K562 (cell line): ENCODE measurements around the gene RBM3. TPM values are rescaled to one million over a fixed set of nuclear protein-coding genes. Genes with fewer than 3 reads are reported as not detected.

ENCODE experiments used
- ATAC-seq: fragments of 200-7000 bp; cut with Tn5 transposase; 3 replicates; pipeline ENCODE4 v1.9.1; 2020; ENCODE audit warnings: moderate library complexity
- BruUV-seq: library from RNA; stranded (reverse); fragments of 400-500 nt; replicated peaks from 2 replicates; lab custom pipeline; 2021; lab: Mats Ljungman, UMichigan
- CTCF ChIA-PET: fragments of 300-600 bp; formaldehyde crosslinking; extraction: SDS; loops from one replicate; lab custom pipeline; 2021; ENCODE audit warnings: low intra/inter-chr PET ratio; lab: Yijun Ruan, JAX
- POLR2A ChIA-PET: fragments of 300-600, 350-650 bp; sonication (Branson Sonifier 250); formaldehyde crosslinking; extraction: SDS; loops from one replicate; lab custom pipeline; 2021; ENCODE audit warnings: antibody characterized with exemption, inconsistent platforms; lab: Yijun Ruan, JAX
- DNase-seq, 4 experiments: peaks; one replicate each; pipeline versions ENCODE4 v3.0.0 to v3.0.0-alpha.2; 2011 to 2018; ENCODE audit warnings: low spot score in 3 of 4, mixed read lengths in 3 of 4; ENCODE audit errors: extremely low read depth in 1 of 4
- FAIRE-seq: peaks from 2 replicates; lab custom pipeline; 2011; peaks lifted over from hg19 to GRCh38; lab: Jason Lieb, UNC
- H2AFZ ChIP-seq: 2 replicates; pipeline ENCODE4 v1.6.0; 2011; ENCODE audit warnings: low read depth, low read length, control low read depth, inconsistent platforms
- H3K27ac ChIP-seq: fragments of 200-600 bp; 3 replicates; pipeline ENCODE4 v1.8.0; 2011; ENCODE audit warnings: low read depth, mild to moderate bottlenecking, control low read depth, inconsistent platforms, low read length, moderate library complexity, mixed read lengths; ENCODE audit errors: extremely low read depth
- H3K27me3 ChIP-seq, 2 experiments: fragments of 300-600 bp in 1 of 2; 2 replicates in 1 of 2; 3 replicates in 1 of 2; pipeline versions ENCODE4 v1.6.0 to v1.8.0; 2011; ENCODE audit warnings: inconsistent platforms in 2 of 2, low read length in 2 of 2, mild to moderate bottlenecking in 1 of 2, mixed read lengths in 1 of 2, moderate library complexity in 1 of 2; ENCODE audit not compliant: control insufficient read depth in 2 of 2, insufficient read depth in 2 of 2
- H3K36me3 ChIP-seq: fragments of 300-600 bp; 3 replicates; pipeline ENCODE4 v1.8.0; 2011; ENCODE audit warnings: mild to moderate bottlenecking, low read length, inconsistent platforms; ENCODE audit not compliant: control insufficient read depth, insufficient read depth
- H3K4me1 ChIP-seq, 2 experiments: fragments of 200-600 bp in 1 of 2; replicated peaks in 1 of 2; 2 replicates in 1 of 2; 3 replicates in 1 of 2; pipeline versions ENCODE4 v1.5.1 to v1.8.0; 2011; ENCODE audit warnings: inconsistent platforms in 2 of 2, low read length in 2 of 2, mild to moderate bottlenecking in 1 of 2, mixed read lengths in 1 of 2, moderate library complexity in 1 of 2; ENCODE audit not compliant: control insufficient read depth in 2 of 2, insufficient read depth in 2 of 2
- H3K4me2 ChIP-seq: 2 replicates; pipeline ENCODE4 v1.6.1; 2011; ENCODE audit warnings: low read length, control low read depth, inconsistent platforms, mixed read lengths; ENCODE audit not compliant: insufficient read depth
- H3K4me3 ChIP-seq: fragments of 200-600 bp; sonication (generic), shearing (Covaris generic); 2 replicates; pipeline ENCODE4 v1.5.1; 2016; ENCODE audit warnings: control low read depth, inconsistent platforms
- H3K79me2 ChIP-seq: fragments of 200-600 bp; 3 replicates; pipeline ENCODE4 v1.8.0; 2011; ENCODE audit warnings: low read length, inconsistent platforms; ENCODE audit not compliant: control insufficient read depth, insufficient read depth
- H3K9ac ChIP-seq, 2 experiments: 2 replicates each; pipeline versions ENCODE4 v1.6.0 to v1.6.1; 2011; ENCODE audit warnings: low read depth in 2 of 2, low read length in 2 of 2, control low read depth in 1 of 2, inconsistent platforms in 1 of 2, mild to moderate bottlenecking in 1 of 2, mixed read lengths in 1 of 2; ENCODE audit not compliant: insufficient read depth in 1 of 2
- H3K9me1 ChIP-seq: one replicate; pipeline ENCODE4 v1.6.0; 2011; ENCODE audit warnings: inconsistent platforms, mild to moderate bottlenecking, low read length, moderate library complexity; ENCODE audit not compliant: control insufficient read depth, insufficient read depth
- H3K9me3 ChIP-seq: replicated peaks from 2 replicates; pipeline ENCODE4 v1.5.1; 2011; ENCODE audit warnings: low read depth, low read length, inconsistent platforms; ENCODE audit not compliant: control insufficient read depth, insufficient read depth
- H4K20me1 ChIP-seq: replicated peaks from 2 replicates; pipeline ENCODE4 v1.6.1; 2011; ENCODE audit warnings: low read length, inconsistent platforms, mixed read lengths; ENCODE audit not compliant: control insufficient read depth, insufficient read depth
- ATF7 ChIP-seq: fragments of 450-650 bp; IDR thresholded peaks from 2 replicates; pipeline ENCODE4 v1.7.1; 2014; ENCODE audit warnings: mild to moderate bottlenecking, moderate library complexity
- BCL6 ChIP-seq: fragments of 250-450 bp; sonication (Bioruptor Pico); IDR thresholded peaks from 2 replicates; pipeline ENCODE4 v1.4.0; 2020
- CBFA2T3 ChIP-seq: fragments of 450-650 bp; IDR thresholded peaks from 2 replicates; pipeline ENCODE4 v1.6.1; 2017
- CBX3 ChIP-seq, 2 experiments: IDR thresholded peaks; 1 replicate in 1 of 2; 2 replicates in 1 of 2; pipeline ENCODE4 v1.6.1; 2012; ENCODE audit warnings: inconsistent platforms in 2 of 2, low read length in 2 of 2, borderline replicate concordance in 1 of 2, control low read depth in 1 of 2
- CCAR2 ChIP-seq: fragments of 200-400 bp; formaldehyde crosslinking; IDR thresholded peaks from 2 replicates; pipeline ENCODE4 v1.6.1; 2017; ENCODE audit warnings: mild to moderate bottlenecking, low read depth, low read length
- FOSL1 ChIP-seq: fragments of 200-800 bp; sonication (Bioruptor generic); conservative IDR thresholded peaks from 2 replicates; pipeline ENCODE4 v1.6.1; 2016; ENCODE audit warnings: missing genetic modification characterization, missing compliant biosample characterization
- IFI16 ChIP-seq: fragments of 250-450 bp; sonication (Bioruptor Pico); IDR thresholded peaks from 2 replicates; pipeline ENCODE4 v2.1.2; 2022; ENCODE audit warnings: mild to moderate bottlenecking, inconsistent platforms
- JUND ChIP-seq, 2 experiments: IDR thresholded peaks; 2 replicates in 1 of 2; 3 replicates in 1 of 2; pipeline ENCODE4 v1.6.1; 2011; ENCODE audit warnings: borderline replicate concordance in 2 of 2, low read depth in 2 of 2, low read length in 2 of 2, improper control_type of control experiment in 1 of 2, missing biosample characterization in 1 of 2, missing genetic modification characterization in 1 of 2, missing genetic modification reagents in 1 of 2
- KDM5B ChIP-seq: fragments of 200-600 bp; sonication (generic); IDR thresholded peaks from 2 replicates; pipeline ENCODE4 v1.6.1; 2012; ENCODE audit warnings: low read depth, mild to moderate bottlenecking, moderate library complexity, low read length, control low read depth, inconsistent platforms; ENCODE audit not compliant: insufficient replicate concordance
- L3MBTL2 ChIP-seq: fragments of 450-650 bp; IDR thresholded peaks from 2 replicates; pipeline ENCODE4 v1.6.1; 2016; ENCODE audit warnings: mild to moderate bottlenecking, moderate library complexity
- MYC ChIP-seq, 2 experiments: fragments of 250-450 bp in 1 of 2; sonication (Bioruptor Pico) in 1 of 2; IDR thresholded peaks; 2 replicates each; pipeline versions ENCODE4 v1.5.1 to v1.6.1; 2012 to 2021; ENCODE audit warnings: low read depth in 2 of 2, borderline replicate concordance in 1 of 2, improper control_type of control experiment in 1 of 2, low read length in 1 of 2, mild to moderate bottlenecking in 1 of 2, moderate library complexity in 1 of 2
- NFIC ChIP-seq: fragments of 450-650 bp; IDR thresholded peaks from 2 replicates; pipeline ENCODE4 v1.6.1; 2017; ENCODE audit warnings: mild to moderate bottlenecking, inconsistent platforms
- NFRKB ChIP-seq: fragments of 450-650 bp; IDR thresholded peaks from 2 replicates; pipeline ENCODE4 v1.6.1; 2016; ENCODE audit warnings: low read depth
- PCBP2 ChIP-seq: fragments of 200-400 bp; formaldehyde crosslinking; IDR thresholded peaks from 2 replicates; pipeline ENCODE4 v1.6.1; 2018; ENCODE audit warnings: low read length, low read depth, mild to moderate bottlenecking, moderate library complexity; ENCODE audit not compliant: poor library complexity, severe bottlenecking
- POLR2H ChIP-seq: IDR thresholded peaks from 2 replicates; pipeline ENCODE4 v1.6.1; 2016; ENCODE audit warnings: missing genetic modification characterization, low read depth, mild to moderate bottlenecking, control low read depth, missing compliant biosample characterization, moderate library complexity
- RFX5 ChIP-seq: IDR thresholded peaks from 2 replicates; pipeline ENCODE4 v1.6.1; 2011; ENCODE audit warnings: low read depth, mild to moderate bottlenecking, improper control_type of control experiment, low read length
- SIRT6 ChIP-seq: IDR thresholded peaks from one replicate; pipeline ENCODE4 v1.6.1; 2012; ENCODE audit warnings: low read depth, mild to moderate bottlenecking, control low read depth, inconsistent platforms, low read length, moderate library complexity
- ZNF77 ChIP-seq: fragments of 250-450 bp; sonication (Bioruptor Pico); IDR thresholded peaks from 2 replicates; pipeline ENCODE4 v1.5.0; 2020
- WGBS: fragments of 100-300 bp; shearing (Covaris generic); methylation state at CpG from one replicate; pipeline ENCODE4 v1.1.6; 2016; ENCODE audit warnings: low coverage, mixed read lengths; ENCODE audit not compliant: insufficient coverage; ENCODE audit errors: missing lambda C conversion rate; 5-methylcytosine and 5-hydroxymethylcytosine counted together
- in situ Hi-C: fragments of 300-500 bp; cut with MboI; formaldehyde crosslinking; loops from 4 replicates; pipeline ENCODE4 v1.15.0; 2018; ENCODE audit warnings: inconsistent platforms, mixed read lengths
- intact Hi-C: fragments of 100-400 bp; cut with micrococcal nuclease; formaldehyde crosslinking; loops from 2 replicates; pipeline ENCODE4 v1.14.2; 2022
- polyA plus RNA-seq, 8 experiments: library from polyadenylated mRNA; depleted of rRNA in 4 of 8; stranded (reverse) in 5 of 8; unstranded in 3 of 8; fragments of >200 nt; fragmentation: Nextera tagmentation in 2 of 8; fragmentation: Illumina TruSeq in 1 of 8; extraction: Ambion mirVana in 2 of 8; extraction: Trizol in 1 of 8; gene quantifications; 2 replicates each; pipeline versions ENCODE4 v1.2.1 to v1.2.3, GENCODE V29; 2011 to 2014; ENCODE audit warnings: inconsistent platforms in 1 of 8, missing spikeins in 1 of 8
- total RNA-seq, 7 experiments: library from RNA; depleted of rRNA in 6 of 7; stranded (reverse); fragments of >200 nt in 6 of 7; fragmentation: Illumina TruSeq in 2 of 7; extraction: Trizol in 2 of 7; gene quantifications; 2 replicates each; pipeline versions ENCODE4 v1.2.1 to v1.2.3, GENCODE V29; 2011 to 2021; ENCODE audit warnings: low replicate concordance in 1 of 7
- TF ChIP-seq, protein P1 (sequence below): fragments of 450-650 bp; IDR thresholded peaks from 2 replicates; pipeline ENCODE4 v1.6.1; 2016; ENCODE audit warnings: borderline replicate concordance

RBM3 gene
- total and polyA plus RNA-seq, 9 of the 15 experiments (the other 6 are each of a cell fraction or from before 2014, with no cell fraction given), result 70.3 to 272 (median 209) TPM

DNA sequence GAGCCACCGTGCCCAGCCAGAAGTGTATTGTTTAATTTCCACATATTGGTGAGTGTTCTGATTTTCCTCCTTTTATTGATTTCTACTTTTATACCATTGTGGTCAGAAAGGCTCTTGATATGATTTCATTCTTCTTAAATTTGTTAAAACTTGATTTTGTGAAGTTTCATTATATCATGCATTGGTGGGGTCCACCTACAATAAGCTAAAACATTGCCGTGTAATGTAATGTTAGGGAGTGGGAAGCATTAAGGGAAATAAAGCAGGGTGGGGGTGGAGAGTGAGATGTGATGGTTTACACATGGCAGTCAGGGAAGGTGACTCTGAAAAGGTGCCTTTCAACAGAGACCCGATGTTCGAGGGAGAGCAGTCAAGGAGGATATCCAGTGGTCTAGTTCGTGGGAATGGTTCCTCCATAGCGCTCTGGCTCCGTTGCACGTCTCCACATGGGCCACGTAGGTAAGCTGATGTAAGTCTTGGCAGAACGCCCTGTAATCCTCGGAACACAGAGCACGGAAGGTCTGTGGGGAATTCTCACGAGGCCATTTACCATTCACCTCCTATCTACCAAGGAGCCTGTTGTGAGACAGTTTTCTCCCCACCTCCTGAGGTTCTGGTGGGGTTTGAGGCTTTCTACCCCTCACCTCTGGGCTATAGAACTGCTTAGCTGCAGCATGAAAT is 15.3 kb downstream of the RBM3 start:
- intact Hi-C loops (no loop called here), in situ Hi-C loops (no loop called here)
- TF ChIP-seq KDM5B, result no peak
- TF ChIP-seq ZNF77 (CRISPR knock-in tag), result no peak
- TF ChIP-seq ATF7, result peak; percentile 45
- no peak for TF ChIP-seq PCBP2
- TF ChIP-seq NFIC, result peak; percentile 74
- peak; percentile 70 for TF ChIP-seq MYC (IDR thresholded peaks at IDR 0.05; ENCODE audit: low read depth, low read length)
- no peak for TF ChIP-seq MYC (CRISPR knock-in tag; IDR thresholded peaks at IDR 0.05; ENCODE audit: borderline replicate concordance, low read depth)
- TF ChIP-seq CBX3 (IDR thresholded peaks at IDR 0.05; ENCODE audit: borderline replicate concordance in 1 of 2, low read length in 2 of 2), result no peak
- TF ChIP-seq CCAR2, result no peak
- no peak for TF ChIP-seq RFX5
- 0 out of 2 replicates have a peak, but pooled peaks have one; percentile 17 for TF ChIP-seq JUND (IDR thresholded peaks at IDR 0.05; ENCODE audit: borderline replicate concordance, low read depth, low read length)
- peak; percentile 77; the same call in 2 of the 3 replicates for TF ChIP-seq JUND (tag; IDR thresholded peaks at IDR 0.05; ENCODE audit: borderline replicate concordance, low read depth, low read length)
- TF ChIP-seq IFI16, result no peak
- peak; percentile 47; the same call in 1 of the 2 replicates for TF ChIP-seq NFRKB
- peak; percentile 58; the same call in 1 of the 2 replicates for TF ChIP-seq L3MBTL2
- TF ChIP-seq FOSL1 (tag), result no peak
- TF ChIP-seq POLR2H (tag), result peak; percentile 35; the same call in 1 of the 2 replicates
- TF ChIP-seq, protein P1, sequence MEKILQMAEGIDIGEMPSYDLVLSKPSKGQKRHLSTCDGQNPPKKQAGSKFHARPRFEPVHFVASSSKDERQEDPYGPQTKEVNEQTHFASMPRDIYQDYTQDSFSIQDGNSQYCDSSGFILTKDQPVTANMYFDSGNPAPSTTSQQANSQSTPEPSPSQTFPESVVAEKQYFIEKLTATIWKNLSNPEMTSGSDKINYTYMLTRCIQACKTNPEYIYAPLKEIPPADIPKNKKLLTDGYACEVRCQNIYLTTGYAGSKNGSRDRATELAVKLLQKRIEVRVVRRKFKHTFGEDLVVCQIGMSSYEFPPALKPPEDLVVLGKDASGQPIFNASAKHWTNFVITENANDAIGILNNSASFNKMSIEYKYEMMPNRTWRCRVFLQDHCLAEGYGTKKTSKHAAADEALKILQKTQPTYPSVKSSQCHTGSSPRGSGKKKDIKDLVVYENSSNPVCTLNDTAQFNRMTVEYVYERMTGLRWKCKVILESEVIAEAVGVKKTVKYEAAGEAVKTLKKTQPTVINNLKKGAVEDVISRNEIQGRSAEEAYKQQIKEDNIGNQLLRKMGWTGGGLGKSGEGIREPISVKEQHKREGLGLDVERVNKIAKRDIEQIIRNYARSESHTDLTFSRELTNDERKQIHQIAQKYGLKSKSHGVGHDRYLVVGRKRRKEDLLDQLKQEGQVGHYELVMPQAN, result no peak
- TF ChIP-seq SIRT6, result no peak
- TF ChIP-seq CBFA2T3, result no peak
- no peak for TF ChIP-seq BCL6 (CRISPR knock-in tag)

More for the DNA sequence above, 15.3 kb downstream of the RBM3 start:
- WGBS, result 43% methylated on average over 10 of the region's 13 CpGs
- Histone ChIP-seq H3K9ac (peak overlapping the region; percentile 70; a peak in 3 of 4 replicates), H3K36me3 (no peaks in the 10 kb centered on the region; the same call in 2 of the 3 replicates), H3K9me1 (no peaks in the 10 kb centered on the region), H2AFZ (peak overlapping the region; percentile 95), H4K20me1 (no peaks in the 10 kb centered on the region), H3K9me3 (no peaks in the 10 kb centered on the region), H3K27me3 (no peaks in the 10 kb centered on the region), H3K79me2 (peaks cover 33% of the 10 kb centered on the region; the same call in 2 of the 3 replicates), H3K27ac (peak overlapping the region; percentile 75), H3K4me2 (peak overlapping the region; percentile 65), H3K4me3 (peak overlapping the region; percentile 32; the same call in 1 of the 2 replicates), H3K4me1 (peaks cover 12 to 28% of the 10 kb centered on the region in 2 experiments)
- ATAC-seq, result peak; percentile 29; the same call in 2 of the 3 replicates
- BruUV-seq, result no TSS peak
- ChIA-PET POLR2A (interaction anchor here (1.7 kb wide), 2 partner anchors 11 to 15 kb away, joined by 6 to 8 read pairs; partner anchors contain the start of gene RBM3), CTCF (no interaction called here)
- peak; percentile 6 for FAIRE-seq
- DNase-seq, result peak in 1 of 4 experiments; percentile 44
